Fibroblast of skin of back (primary cell): ENCODE data around the gene NWD2. TPM values are rescaled to one million over a fixed set of nuclear protein-coding genes. Genes with fewer than 3 reads are reported as not detected.
"Not testable (repeated sequence)": the region's sequence is repeated elsewhere in the genome, so short reads cannot be mapped to it uniquely, and the experiment has no call there.

Experiments used
- DNase-seq: peaks from one replicate; pipeline ENCODE4 v3.0.0-alpha.2; 2013
- polyA plus RNA-seq, 2 experiments: library from polyadenylated mRNA; unstranded; fragments of 120-200 nt; gene quantifications; one replicate each; pipeline ENCODE4 v1.2.1, GENCODE V29; 2013; ENCODE audit not compliant: insufficient read length in 2 of 2

NWD2 gene
- polyA plus RNA-seq (2013, experiment 1 of 2; ENCODE audit: insufficient read length), result not detected
- polyA plus RNA-seq (2013, experiment 2 of 2; ENCODE audit: insufficient read length), result not detected

GRCh38 chr4:37244583-37245390 is at the start of gene NWD2:
TSS of gene NWD2 (plus strand) at chr4:37244743. CDS start at chr4:37245068, 325 bp downstream.
- DNase-seq, result peak; percentile 4

- DNase-seq, result no peak
These were observed 46.6 kb upstream of the NWD2 start for GRCh38 chr4:37197899-37198298.

GRCh38 chr4:37204740-37205139 is 39.8 kb upstream of the NWD2 start:
- DNase-seq, result not testable (repeated sequence)

GRCh38 chr4:37216209-37216608 is 28.3 kb upstream of the NWD2 start:
- no peak for DNase-seq

GRCh38 chr4:37219242-37219641 is 25.3 kb upstream of the NWD2 start:
- no peak for DNase-seq

- no peak for DNase-seq
These were observed 24.6 kb upstream of the NWD2 start for GRCh38 chr4:37219990-37220389.

- DNase-seq, result no peak
These were observed 23.9 kb upstream of the NWD2 start for GRCh38 chr4:37220685-37221084.

- no peak for DNase-seq
These were observed 20.8 kb upstream of the NWD2 start for GRCh38 chr4:37223732-37224131.

GRCh38 chr4:37224854-37225253 is 19.7 kb upstream of the NWD2 start:
- DNase-seq, result no peak

- no peak for DNase-seq
These were observed 18.8 kb upstream of the NWD2 start for GRCh38 chr4:37225778-37226177.

- DNase-seq, result no peak
These were observed 12.2 kb upstream of the NWD2 start for GRCh38 chr4:37232315-37232714.

- DNase-seq, result no peak
These were observed 8.4 kb upstream of the NWD2 start for GRCh38 chr4:37236165-37236564.

GRCh38 chr4:37241647-37242046 is 2.9 kb upstream of the NWD2 start:
- DNase-seq, result no peak

- no peak for DNase-seq
These were observed 1.5 kb upstream of the NWD2 start for GRCh38 chr4:37243051-37243450.

GRCh38 chr4:37243722-37244582 is 591 bp upstream of the NWD2 start:
- DNase-seq, result no peak

- no peak for DNase-seq
These were observed 930 bp downstream of the NWD2 start for GRCh38 chr4:37245391-37245954.

- DNase-seq, result no peak
These were observed 2.3 kb downstream of the NWD2 start for GRCh38 chr4:37246891-37247290.

GRCh38 chr4:37258221-37258620 is 13.7 kb downstream of the NWD2 start:
- DNase-seq, result no peak

- no peak for DNase-seq
These were observed 23.8 kb downstream of the NWD2 start for GRCh38 chr4:37268319-37268718.

- DNase-seq, result no peak
These were observed 34.6 kb downstream of the NWD2 start for GRCh38 chr4:37279121-37279520.

- no peak for DNase-seq
These were observed 35.5 kb downstream of the NWD2 start for GRCh38 chr4:37279894-37280592.

- no peak for DNase-seq
These were observed 54.9 kb downstream of the NWD2 start for GRCh38 chr4:37299468-37299867.

GRCh38 chr4:37304612-37305011 is 60.1 kb downstream of the NWD2 start:
- no peak for DNase-seq
